HG03520 (cell line): ENCODE data around the gene COG6.
A peak's percentile ranks its signal among the peaks of the same experiment; 100 is the strongest.

Experiments
- ATAC-seq: cut with Tn5 transposase; IDR thresholded peaks from one replicate; pipeline ENCODE4 v1.9.1; 2021; ENCODE audit warnings: mild to moderate bottlenecking, moderate library complexity; ENCODE audit not compliant: unreplicated experiment

Gene COG6

DNA sequence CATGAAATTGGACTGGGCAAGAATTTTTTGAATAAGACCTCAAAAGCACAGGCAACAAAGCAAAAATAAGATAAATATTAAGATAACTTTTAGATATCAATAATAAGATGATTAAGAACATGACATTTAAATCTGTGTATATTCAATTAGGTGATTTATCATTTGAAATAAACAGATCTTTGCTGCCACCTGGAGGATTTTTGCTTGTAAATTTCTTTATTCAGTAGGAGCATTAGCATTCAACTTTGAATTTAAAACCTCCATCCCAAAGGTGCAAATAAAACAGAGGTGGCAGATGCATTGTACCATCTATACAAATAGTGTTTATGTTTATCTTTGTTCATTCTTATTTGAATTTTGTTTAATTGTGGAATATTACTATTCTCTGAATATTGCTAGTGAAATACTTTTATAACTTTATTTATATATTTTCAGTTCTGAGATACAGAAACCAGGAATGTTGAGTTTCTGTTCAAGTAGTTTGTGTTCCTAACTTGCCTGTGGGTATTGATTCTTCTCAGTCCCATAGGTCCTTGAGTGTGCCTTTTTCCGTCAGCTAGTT is 20.9 kb downstream of the COG6 start:
- no peak for ATAC-seq

DNA sequence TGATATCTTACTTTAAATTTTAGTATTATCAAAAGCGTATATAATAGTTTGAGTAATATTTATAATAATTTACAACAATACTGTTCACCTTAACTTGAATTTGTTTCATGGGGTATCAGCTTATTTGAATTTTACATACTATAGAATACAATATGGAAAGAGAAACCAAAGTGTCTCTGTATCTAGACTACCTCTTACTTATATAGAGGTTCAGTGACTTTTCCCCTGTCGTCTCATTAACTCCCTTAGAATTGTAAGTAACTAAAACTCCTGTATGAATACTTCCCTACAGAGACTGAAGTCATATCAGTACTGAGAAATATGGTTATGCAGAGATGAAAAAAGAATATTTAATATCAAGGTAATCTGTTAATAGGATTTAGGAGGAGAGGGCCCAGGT is 26.8 kb downstream of the COG6 start:
- no peak for ATAC-seq

DNA sequence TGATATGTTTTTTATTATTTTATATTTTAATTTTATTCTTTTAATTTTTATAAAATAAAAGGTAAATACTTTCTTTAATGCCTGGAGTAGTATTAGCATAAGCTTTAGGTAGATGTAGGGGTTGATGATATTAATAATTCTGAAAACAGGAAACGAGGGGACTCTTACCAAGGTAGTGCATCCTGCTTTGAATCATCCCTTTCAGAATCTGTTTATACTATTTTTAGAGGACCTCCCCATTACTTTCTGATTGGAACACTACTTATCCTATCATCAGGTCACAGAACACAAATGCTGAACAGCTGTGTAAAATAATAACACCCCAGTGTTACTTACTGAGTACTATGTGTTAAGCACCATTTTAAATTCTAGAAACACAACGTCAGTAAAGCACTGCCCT is 27.3 kb downstream of the COG6 start:
- ATAC-seq, result peak; percentile 66

DNA sequence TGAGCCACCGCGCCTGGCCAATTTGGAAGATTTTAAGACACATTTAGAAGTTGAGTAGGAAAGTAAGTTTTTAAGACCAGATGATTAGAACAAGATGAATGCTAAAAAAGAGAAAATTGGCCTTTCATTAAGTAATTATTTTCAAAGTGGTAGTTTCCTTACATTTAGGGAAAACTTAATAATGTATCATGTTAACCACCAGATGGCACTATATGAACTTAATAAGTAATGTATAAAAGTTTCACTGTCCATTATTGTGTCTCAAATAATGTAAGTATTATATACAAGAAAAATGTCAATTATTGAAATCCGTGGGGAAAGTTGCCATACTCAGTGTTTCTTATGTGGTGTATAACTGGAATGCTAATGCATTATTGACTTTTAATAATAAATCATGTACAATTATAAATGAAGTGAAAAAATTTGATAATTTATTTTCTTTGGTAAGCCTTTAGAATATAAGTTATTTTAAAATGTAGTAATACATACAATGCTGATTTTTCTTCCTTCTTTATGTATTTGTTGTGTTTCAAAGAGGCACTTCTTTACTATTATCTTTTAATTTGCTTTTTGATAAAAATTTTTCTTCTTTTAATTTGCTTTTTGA is 29.2 kb downstream of the COG6 start:
- ATAC-seq, result no peak

DNA sequence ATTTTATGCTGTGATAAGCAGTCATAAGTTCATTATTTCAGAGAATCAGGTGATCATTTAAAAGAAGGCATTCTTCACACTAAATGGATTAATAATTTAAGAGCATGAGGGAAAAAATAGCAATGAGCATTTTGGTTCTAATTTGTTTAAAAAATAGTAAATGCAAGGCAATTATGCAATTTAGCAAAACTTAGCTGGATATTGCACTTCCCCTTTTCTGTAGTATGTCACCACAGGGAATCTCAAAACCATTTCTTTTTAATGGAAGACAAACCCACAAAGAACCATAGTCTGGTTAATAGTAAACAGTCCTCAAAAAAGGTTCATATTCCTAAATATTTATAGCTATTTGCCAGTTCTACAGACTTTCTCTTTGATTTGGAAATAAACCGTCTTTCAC is 30.2 kb downstream of the COG6 start:
- no peak for ATAC-seq

DNA sequence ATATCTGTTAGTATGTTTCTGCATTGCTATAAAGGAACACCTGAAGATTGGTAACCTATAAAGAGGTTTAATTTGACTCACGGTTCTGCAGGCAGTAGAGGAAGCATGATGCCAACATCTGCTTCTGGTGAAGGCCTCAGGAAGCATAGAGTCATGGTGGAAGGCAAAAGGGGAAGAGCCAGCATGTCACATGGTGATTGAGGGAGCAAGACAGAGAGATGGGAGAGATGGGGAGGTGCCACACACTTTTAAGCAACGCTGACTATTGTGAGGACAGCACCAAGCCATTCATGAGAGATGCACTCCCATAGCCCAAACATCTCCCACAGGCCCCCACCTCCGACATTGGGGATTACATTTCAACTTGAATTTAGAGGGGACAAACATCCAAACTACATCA is 32.8 kb downstream of the COG6 start:
- ATAC-seq, result no peak

DNA sequence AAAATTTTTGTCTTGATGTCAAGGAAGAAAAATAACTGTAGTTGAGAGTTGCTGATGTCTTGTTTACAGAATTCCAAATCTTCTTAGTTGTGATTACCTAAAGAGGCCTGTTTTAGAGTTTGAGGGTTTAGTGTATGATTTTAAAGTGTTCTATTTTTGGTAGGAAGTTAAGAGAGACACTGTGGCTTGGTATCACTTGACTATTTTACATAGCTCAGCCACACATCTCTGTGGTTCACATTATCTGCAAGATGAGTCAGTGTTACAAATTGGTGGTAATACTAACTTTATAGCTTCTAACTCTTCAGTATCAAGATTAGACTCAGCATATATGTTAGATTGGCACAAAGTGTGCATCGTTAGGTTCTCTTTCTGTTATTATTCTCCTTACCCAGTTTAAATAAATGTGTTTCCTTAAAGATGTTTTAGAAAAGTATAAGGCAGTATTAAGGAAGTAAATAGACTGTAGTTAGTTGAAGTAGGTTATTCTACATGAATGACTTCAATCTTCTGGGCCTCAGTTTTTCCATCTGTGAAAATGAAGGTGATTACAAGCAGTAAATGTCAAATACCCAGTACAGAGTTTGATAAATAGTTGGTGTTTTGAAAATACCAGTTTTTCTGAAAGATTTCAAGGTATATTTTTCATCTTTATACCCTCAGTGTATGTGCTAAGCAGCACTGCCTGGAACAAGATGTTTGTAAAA is 33.4 kb downstream of the COG6 start:
- peak; percentile 80 for ATAC-seq

DNA sequence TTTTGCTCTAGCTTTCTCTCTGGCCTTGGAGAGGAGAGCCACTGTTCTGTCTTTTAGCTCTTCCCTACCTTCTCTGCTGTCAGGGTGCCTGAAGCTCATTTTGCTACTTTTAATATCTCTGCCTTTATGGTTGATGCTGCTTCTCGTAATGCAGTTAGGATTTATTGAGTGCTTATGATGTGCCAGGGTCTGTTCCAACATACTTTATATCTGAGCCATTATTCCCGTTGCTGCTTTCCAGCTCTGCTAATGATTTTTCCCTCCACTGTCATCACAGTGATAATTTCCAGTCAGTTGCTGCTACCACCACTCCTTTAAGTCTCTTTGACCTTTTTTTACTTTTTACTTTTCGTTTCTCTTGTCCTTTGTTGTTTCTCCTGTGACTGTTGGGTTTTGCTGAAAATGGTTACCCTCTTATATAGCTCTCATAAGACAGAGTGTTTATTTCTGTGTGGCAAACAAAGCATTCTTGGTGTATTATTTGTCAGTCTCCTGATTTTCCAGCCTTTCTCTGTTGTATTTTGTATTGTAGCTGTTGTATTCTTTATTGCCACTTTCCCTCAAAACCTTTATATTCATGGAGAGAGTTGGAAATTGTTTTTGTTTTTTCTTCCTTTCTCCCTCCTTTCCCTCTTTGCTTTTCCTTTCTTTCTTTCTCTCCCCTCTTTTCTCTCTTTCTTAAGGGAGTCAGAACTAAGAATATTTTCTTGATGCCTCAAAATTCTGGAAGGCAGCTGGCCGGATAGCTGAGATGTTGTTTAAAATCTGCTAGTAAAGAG is 37.4 kb downstream of the COG6 start:
- ATAC-seq, result no peak

DNA sequence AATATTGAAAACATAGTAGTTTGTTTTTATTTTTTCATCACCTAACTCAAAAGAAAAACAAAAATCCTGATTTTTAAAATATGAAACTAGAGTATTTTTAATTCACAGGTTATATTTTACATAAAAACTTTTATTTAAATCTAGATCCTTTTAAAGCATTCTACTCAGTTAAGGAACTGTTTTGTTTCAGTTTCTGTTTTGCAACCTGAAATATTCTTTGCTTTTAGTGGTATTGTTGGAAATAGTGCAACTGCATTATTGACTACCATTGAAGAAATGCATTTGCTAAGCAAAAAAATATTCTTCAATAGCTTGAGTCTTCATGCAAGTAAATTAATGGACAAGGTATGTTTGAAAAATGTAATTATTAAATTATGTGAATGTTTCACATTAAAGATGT is 43.8 kb downstream of the COG6 start:
- ATAC-seq, result no peak

DNA sequence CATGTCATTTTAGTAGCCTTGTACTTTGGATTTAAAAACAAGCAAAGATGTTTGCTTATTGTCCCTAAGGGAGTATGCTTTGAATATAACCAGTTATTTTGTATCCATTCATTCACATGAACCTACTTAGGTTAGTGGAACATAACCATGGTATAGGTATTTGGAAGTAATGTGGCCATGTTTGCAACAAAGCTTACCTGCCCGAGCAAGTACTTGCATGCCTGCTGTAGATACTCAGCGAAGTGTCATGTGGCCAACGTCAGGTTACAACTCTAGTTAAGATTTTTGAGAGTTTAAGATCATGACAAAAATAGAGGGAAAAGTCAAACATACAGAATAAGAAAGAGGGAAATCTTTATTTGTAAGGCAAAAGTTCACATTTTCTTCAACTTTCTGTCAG is 57.2 kb downstream of the COG6 start:
- ATAC-seq, result no peak

DNA sequence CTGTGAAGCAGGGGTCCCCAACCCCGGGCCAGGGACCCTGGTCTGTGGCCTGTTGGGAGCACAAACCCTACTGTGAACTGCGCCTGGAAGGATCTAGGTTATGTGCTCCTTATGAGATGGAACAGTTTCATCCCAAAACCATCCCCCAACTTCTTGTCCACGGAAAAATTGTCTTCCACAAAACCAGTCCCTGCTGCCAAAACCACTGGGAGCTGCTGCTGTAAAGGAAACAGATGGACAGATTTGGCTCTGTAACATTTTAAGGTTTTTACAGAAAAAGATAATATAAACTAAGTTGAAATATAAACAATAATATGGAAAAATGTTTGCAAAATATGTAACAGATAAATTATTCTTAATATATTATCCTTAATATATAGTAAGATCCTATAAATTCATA is 73.7 kb downstream of the COG6 start:
- no peak for ATAC-seq

DNA sequence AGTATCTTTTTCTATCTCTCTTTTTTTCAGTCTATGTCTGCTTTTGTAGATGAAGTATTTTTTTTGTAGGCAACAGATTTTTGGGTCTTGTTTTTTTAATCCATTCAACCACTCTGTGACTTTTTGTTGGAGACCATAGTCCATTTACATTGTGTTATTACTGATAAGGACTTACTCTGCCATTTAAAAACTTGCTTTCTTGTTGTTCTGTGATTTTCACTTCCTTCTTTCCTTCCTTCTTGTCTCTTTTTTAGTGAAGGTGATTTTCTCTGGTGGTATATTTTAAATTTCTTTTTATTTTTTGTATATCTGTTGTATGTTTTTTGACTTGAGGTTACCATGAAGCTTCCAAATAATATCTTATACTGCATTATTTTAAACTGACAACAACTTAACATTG is 79.5 kb downstream of the COG6 start:
- no peak for ATAC-seq

DNA sequence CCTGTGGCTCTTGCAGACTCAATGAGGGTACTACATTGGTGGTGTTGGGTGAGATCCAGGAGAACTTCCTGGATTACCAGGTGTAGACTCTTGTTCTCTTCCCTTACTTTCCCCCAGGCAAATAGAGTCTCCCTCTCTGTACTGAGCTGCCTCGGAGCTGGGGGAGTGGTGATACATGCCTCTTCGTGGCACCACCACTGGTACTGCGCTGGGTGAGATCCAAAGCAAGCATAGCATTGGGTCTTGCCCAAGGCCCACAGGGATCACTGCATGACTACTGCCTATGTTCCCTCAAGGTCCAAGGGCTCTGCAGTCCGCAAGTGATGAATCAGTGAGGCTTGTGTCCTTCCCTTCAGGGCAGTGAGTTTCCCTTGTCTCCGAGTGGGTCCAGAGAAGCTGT is 81.6 kb downstream of the COG6 start:
- ATAC-seq, result no peak

DNA sequence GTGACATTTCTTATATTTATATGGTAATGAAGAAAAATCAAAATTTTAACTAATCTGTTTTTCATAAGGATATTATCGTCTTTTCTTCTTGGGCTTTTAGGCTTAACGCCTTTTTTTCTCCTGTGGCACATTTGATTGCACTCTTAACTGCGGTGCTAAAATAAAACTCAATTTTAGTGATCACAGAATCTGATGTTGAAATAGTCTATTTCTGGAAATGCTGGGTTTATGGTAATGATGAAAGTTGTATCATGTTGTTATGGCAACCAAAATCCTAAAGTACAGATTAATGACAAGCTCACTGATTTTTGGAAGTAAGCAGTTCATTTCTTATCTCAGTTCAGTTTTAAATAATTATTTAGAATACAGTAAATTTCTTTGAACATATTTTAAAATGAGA is 85.3 kb downstream of the COG6 start:
- ATAC-seq, result no peak

DNA sequence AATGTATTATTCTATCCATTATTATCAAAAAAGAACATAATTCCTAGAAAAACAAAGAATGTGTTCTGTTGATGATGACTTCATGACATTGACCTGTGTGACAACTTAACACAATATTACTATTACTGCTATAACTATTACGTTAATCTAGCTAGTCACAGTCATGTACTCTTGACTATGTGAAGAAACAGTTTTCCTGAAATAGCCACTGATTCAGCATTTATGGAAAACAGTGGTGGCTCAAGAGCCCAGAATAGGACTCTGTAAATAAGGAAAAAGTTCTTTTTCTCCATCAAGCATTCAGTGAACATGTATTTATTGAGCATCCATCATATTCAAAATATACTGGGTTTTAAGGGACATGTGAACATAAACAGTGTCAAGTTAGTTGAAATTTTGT is 93.5 kb downstream of the COG6 start:
- ATAC-seq, result no peak

DNA sequence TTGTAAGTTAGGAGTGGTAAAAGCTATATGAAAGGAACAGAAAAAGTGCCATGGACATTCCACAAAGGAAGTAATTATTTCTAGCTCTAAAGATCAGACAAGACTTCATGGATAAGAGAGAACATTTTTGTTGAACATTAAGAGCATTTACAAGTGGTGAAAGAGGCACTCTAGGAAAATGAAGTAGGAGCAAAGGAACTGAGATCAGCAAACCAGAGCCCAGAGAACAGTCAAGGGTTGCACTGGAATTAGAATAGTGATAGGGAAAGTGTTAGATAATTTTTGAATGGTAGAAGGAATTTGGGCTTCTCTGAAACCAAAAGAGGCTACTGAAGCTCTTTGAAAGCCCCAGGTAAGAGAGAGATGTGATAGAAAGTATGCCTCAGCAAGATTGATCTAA is 94.1 kb downstream of the COG6 start:
- no peak for ATAC-seq

DNA sequence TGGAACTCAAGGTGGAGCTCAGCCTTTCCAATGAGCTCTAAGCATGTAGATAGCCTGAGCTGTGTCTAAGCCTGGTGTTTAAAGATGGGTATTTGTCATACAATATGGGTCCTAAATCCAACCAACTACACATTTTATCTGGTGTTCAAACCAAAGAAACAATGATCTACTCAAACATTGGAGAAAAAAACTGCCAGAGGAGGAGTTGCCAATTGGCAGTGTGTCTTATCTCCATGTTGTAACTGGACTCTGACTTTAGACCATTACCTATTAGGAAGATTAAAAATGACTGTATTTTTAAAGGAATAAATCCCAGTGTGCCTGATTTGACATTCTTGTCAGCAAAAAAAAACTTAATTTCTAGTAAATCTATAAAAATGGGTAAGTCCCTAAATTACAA is 96.3 kb downstream of the COG6 start:
- no peak for ATAC-seq

DNA sequence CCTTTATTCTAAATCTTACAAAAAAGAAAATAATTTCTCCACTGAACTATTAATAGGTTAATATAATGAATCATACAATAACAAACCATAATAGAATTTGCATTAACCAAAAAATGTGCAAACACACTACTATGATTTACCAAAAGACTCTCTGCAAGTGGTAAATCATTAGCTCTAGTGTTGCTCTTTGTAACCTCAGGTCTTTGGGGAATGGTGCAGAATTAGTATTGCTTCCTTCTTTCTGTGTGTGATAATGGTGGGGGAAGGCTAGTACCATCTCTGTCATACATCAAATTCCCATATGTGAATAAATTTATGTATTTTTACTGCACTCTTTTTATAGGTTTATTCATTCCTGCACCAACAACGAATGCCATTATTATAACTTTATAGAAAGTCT is 105.1 kb downstream of the COG6 start:
- peak; percentile 89 for ATAC-seq

DNA sequence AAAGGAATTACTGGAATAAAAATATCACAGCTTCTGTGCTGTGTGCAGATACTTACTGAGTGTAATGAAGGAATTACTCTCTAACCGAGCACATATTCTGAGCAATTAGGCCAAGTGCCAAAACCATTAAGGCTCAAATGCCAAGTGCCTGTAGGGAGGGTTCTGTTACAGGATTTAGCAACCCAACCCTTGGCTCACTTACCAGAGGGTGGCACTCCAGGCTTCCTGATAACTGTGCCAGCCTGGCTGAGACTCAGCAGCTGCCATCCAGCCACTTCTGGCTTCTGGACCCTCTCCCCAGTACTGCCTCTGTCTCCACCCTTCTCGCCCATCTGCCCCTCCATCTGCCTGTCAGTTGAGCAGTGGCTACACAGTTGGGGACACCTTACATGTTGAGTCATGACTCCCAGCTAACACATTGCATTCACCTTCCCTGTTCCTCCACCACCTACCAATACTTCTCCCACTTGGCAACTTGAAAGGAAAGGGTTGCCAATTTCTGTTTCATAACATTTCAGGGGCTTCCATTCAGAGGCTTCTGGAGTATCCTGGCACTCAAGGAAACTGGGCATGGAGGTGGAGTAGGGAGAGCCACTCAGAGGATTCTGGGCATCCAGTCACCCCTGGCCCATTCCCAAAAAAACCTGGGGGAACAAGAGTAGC is 110.5 kb downstream of the COG6 start:
- no peak for ATAC-seq

DNA sequence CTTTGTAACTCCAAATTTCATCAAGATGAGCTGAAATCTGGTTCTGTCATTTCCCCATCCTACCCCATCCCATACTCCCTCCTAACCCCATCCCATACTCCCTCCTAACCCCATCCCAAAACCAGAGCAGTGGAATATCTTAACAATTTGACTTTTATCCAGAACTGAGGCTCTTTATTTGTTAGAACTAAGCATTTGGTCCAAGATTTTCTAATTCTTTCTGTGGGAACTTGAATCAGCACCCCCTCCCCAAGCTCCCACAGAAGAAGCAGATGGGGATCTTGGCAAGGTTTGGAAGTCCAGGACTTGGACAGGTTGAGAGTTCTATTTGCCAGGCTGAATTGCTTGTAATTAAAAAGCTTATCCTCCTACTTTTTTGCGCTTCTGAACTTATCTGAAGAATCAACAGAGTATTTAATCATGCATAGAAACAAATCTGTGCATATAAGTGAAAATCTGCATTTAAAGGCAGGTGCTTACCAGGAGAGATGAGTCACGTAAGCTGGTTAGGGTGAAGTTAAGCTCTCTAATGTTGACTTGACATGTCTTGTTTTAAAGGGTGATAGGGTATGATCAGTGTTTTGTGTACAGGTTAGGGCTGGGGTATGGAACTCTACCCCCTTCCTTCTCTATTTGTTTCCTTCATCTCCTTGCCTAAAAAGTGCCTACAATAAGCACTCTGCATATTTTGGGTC is 111.1 kb downstream of the COG6 start:
- ATAC-seq, result no peak
